HG03196 (cell line): ENCODE results near the gene TRIM33.
"Not testable (repeated sequence)": the region's sequence is repeated elsewhere in the genome, so short reads cannot be mapped to it uniquely, and the experiment has no call there.

ENCODE experiments used
- ATAC-seq: cut with Tn5 transposase; IDR thresholded peaks from one replicate; pipeline ENCODE4 v1.9.1; 2021; ENCODE audit not compliant: unreplicated experiment

TRIM33 gene

GRCh38 chr1:114510274-114511031 is 550 bp downstream of the TRIM33 start:
- peak; percentile 44 for ATAC-seq

DNA sequence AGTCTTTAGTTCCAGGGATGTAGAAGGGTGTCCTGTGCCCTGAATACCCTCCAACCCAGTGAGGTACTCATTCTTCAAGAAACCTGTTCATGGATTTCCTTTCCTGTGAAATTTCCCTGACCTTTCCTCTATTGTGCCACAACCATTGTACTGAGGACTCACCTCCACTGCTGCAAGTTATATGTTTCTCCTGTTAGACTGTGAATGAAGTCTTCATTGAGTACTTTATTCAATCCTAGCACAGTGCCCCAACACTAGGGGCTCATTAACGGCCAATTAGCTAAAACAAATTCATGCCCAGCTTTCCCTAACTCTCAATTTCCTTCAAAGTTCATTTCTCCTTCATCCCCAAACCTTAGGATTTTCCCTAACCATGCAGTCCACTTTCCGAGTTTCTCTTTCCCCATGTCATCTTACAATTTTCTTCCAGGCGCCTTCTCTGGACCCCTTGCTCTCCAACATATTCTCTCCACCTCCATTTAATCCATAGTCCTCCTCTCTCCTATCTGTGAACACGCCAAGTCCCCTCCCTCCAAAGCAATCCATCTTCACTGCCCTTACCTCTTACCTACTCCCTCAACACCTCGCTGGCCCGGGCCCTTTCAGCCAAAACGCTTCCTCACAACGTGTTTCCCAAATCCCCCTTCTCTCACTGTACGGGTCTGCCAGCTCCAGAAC is 1.3 kb downstream of the TRIM33 start:
- ATAC-seq, result no peak

- ATAC-seq, result no peak
Measured at GRCh38 chr1:114508386-114508898, 2.6 kb downstream of the TRIM33 start.

GRCh38 chr1:114507513-114507912 is 3.5 kb downstream of the TRIM33 start:
- no peak for ATAC-seq

DNA sequence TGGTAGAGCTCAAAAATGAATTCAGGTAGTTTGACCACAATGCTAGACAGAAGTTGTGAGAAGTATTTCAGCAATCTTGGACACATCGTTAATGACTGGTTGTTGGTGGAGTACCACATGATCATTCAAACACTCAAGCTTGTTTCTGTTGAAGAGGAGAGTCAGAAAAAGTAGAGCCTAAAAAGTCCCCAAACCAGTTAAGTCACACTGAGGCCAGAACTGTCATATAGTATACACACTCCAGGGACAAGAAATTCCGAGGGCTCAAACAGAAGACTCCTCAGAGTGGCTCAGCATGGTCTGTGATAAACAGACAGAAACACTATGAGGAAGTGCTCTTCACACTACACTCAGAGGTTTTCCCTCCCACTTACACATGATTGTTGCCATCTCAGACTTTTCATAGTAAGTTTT is 5.8 kb downstream of the TRIM33 start:
- no peak for ATAC-seq

GRCh38 chr1:114503916-114504422 is 7.0 kb downstream of the TRIM33 start:
- ATAC-seq, result no peak

GRCh38 chr1:114502080-114502479 is 8.9 kb downstream of the TRIM33 start:
- ATAC-seq, result no peak

DNA sequence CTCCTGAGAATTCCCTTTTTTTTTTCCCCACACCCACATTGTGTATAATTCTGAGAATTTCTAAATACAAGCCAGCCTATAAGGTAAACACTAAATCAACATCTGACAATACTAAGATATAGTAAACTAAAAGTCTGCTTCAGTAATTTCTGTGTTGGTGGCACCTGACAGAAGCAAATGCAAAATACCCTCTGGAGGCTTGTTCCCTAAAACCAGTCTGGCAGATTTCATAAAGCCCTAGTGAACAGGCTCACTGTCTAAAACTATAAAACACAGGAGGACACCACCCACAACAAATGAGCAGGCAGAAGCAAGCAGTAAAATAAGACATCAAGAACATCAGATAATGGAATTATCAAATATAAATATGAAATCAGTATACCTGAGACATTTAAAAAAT is 11.5 kb downstream of the TRIM33 start:
- ATAC-seq, result no peak

DNA sequence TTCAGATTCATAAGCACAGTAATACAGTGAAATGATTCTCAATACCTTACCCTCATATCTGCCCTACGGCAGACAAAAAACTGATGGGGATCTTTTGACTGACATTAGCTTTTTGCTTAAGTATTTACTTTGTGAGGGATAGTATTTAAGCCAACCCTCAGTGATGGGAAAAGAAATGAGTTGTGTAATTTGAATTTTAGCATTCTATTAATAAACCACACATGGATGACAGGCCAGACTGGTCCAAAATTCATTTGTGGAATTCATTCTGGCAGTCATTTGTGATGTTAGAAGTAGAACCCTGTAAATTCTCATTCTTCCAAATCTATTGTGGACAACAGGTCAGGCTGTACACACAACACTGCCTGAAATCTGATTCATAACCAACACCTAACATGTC is 14.9 kb downstream of the TRIM33 start:
- no peak for ATAC-seq

- no peak for ATAC-seq
Measured at GRCh38 chr1:114495486-114495885, 15.5 kb downstream of the TRIM33 start.

DNA sequence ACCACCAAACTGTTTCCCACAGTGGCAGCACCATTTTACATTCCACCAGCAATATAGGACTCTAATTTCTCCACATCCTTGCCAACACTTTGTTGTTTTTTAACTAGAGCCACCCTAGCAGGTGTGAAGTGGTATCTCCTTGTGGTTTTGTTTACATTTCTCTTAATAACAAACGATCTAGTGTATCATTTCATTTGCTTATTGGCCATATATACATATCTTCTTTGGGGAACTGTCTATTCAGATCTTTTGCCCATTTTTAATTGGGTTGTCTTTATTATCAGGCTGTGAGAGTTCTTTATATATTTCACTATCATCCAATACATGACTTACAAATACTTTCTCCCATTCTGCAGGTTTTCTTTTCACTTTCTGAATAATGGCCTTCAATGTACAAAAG is 18.0 kb downstream of the TRIM33 start:
- ATAC-seq, result no peak

- ATAC-seq, result no peak
Measured at GRCh38 chr1:114490274-114490693, 20.7 kb downstream of the TRIM33 start.

DNA sequence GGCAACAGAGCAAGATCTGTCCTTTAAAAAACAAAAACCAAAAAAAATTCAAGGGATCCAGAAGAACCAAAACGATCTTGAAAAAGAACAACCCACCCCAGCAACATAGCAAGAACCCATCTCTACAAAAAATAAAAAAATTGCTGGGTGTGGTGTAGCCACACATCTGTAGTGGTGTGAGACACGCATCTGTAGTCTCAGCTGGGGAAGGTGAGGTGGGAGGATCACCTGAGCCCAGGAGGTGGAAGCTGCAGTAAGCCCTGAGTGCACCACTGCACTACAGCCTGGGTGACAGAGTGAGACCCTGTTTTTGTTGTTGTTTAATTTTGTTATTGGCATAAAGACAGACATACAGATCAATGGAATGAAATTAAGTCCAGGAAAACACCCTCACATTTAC is 22.3 kb downstream of the TRIM33 start:
- no peak for ATAC-seq

DNA sequence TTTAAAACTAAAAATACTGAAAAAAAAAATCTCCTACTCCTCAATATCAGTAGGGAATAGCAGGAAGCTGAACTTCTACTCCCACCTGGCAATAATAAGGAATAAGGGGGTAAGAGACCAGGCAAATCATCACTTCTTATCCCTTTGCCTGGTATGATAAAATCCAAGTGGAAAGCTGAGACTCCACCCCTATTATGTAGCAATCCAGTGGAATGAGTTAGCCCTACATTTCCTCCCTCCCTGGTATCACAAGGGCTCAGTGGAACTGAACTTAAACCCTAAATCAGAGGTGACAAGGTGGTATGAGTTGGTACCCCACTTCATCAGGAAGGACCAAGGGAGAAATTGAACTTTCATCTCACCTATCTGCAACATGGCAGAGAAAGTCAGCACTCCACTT is 25.7 kb downstream of the TRIM33 start:
- ATAC-seq, result no peak

DNA sequence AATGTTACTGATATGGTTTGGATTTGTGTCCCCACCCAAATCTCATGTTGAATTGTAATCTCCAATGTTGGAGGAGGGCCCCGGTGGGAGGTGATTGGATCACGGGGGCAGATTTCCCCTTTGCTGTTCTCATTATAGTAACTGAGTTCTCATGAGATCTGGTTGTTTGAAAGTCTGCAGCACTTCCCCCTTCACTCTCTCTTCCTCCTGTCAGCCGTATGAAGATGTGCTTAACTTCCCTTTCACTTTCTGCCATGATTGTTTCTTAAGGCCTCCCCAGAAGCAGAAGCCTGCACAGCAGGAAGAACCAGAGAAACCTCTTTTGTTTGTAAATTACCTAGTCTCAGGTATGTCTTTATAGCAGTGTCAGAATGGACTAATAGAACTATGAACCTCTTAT is 28.4 kb downstream of the TRIM33 start:
- peak; percentile 75 for ATAC-seq

DNA sequence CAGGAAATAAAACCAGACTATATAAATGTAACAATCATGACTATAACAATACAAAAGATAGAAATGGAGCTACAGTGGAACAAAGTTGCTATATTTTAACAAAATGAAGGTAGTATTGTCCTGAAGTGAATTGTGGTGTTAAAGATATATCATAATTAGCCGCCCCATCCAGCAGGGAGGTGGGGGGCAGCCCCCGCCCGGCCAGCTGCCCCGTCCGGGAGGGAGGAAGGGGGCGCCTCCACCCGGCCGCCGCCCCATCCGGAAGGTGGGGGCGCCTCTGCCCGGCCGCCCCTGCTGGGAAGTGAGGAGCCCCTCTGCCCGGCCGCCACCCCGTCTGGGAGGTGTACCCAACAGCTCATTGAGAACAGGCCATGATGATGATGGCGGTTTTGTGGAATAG is 31.4 kb downstream of the TRIM33 start:
- ATAC-seq, result not testable (repeated sequence)

GRCh38 chr1:114479134-114479533 is 31.9 kb downstream of the TRIM33 start:
- no peak for ATAC-seq

DNA sequence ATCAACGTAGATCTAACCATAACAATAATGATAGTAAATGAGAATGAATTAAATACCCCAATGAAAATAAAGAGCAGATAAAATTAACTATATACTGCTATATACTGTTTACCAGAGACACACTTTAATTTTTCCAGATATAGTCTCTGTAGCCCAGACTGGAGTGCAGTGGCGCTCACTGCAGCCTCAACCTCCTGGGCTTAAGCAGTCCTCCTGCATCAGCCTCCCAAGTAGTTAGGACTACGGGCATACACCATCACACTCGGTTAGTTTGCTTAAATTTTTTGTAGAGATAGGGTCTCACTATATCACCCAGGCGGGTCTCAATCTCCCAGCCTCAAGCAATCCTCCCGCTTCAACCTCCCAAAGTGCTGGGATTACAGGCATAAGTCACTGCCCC is 37.2 kb downstream of the TRIM33 start:
- no peak for ATAC-seq

DNA sequence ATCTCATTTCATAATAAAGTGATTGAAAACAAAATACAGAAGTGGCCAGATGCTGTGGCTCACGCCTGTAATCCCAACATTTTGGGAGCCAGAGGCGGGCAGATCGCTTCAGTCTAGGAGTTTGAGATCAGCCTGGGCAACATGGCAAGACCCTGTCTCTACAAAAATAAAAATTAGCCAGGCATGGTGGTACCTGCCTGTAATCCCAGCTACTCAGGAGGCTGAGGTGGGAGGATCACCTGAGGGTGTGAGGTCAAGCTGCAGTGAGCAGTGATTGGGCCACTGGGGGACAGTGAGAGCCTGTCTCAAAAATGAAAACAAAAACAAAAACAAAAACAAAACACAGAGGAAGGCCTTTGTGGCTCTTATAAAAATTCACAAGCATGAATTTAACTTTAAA is 38.6 kb downstream of the TRIM33 start:
- no peak for ATAC-seq

DNA sequence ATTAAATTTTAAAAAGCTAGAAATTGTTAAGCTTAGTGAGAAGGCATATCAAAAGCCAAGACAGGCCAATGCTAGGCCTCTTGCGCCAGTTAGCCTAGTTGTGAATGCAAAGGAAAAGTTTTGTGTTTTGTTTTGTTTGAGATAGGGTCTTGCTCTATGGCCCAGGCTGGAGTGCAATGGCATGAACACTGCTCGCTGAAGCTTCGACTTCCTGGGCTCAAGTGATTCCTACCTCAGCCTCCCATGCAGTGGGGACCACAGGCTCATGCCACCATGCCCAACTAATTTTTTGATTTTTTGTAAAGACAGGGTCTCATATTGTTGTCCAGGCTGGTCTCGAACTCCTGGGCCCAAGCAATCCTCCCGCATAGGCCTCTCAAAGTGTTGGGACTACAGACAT is 40.3 kb downstream of the TRIM33 start:
- no peak for ATAC-seq

DNA sequence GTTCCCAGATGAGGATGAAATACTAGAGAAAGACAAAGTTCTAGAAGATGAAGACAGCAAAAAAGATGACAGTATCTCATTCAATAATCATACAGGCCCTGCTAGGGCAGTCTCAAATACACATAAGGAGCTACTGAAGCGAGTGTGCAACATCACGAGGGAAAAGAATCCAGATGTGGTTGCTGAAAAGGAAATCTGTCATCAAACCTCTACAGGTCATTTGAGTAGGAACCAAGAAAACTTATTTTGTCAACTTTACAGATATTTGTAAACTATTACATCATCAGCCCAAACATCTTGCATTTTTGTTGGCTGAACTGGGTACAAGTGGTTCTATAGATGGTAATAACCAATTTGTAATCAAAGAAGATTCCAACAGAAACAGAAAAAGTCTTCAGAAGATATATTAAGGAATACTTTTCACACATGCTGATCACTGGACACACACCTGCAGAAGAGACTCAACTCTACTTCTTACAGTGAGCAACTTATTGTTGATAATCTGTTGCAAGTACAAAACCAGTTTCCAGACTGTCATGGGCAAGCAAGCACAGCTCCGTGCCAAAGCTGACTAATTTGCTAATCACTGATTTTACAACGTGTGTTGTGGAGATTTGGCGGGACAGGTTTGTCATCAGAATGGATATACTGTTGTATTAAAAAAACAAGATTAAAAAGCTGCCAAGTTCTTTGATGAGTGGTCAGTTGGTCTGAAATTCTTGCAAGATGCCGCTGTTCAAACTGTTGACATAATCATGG is 42.1 kb downstream of the TRIM33 start:
- no peak for ATAC-seq
